AG09319 (cell line): Measurements from ENCODE around the gene LUZP1.

Source experiments
- DNase-seq: peaks from one replicate; pipeline ENCODE4 v3.0.0-alpha.2; 2010; ENCODE audit warnings: low read depth; ENCODE audit errors: extremely low read depth
- TF ChIP-seq, protein P1 (sequence below): IDR thresholded peaks from 2 replicates; pipeline ENCODE4 v1.5.1; 2011; ENCODE audit warnings: low read depth, mild to moderate bottlenecking, inconsistent platforms, low read length, moderate library complexity

Gene LUZP1

GRCh38 chr1:23122023-23122748 is 46.5 kb downstream of the LUZP1 start:
- peak; percentile 23 for DNase-seq
- TF ChIP-seq, protein P1, sequence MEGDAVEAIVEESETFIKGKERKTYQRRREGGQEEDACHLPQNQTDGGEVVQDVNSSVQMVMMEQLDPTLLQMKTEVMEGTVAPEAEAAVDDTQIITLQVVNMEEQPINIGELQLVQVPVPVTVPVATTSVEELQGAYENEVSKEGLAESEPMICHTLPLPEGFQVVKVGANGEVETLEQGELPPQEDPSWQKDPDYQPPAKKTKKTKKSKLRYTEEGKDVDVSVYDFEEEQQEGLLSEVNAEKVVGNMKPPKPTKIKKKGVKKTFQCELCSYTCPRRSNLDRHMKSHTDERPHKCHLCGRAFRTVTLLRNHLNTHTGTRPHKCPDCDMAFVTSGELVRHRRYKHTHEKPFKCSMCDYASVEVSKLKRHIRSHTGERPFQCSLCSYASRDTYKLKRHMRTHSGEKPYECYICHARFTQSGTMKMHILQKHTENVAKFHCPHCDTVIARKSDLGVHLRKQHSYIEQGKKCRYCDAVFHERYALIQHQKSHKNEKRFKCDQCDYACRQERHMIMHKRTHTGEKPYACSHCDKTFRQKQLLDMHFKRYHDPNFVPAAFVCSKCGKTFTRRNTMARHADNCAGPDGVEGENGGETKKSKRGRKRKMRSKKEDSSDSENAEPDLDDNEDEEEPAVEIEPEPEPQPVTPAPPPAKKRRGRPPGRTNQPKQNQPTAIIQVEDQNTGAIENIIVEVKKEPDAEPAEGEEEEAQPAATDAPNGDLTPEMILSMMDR = no peak

DNA sequence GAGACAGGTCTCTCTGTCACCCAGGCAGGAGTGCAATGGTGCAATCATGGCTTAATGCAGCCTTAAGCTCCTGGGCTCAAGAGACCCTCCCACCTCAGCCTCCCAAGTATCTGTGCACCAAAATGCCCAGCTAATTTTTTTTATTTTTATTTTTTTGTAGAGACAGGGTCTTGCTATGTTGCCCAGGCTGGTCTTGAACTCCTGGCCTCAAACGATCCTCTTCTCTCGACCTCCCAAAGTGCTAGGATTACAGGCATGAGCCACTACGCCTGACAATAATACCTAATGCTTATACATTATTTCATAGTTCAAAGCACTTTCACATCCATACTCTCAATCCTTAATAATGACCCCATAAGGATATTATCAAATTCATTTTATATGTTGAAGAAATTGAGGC is 48.3 kb downstream of the LUZP1 start:
- DNase-seq = no peak
- TF ChIP-seq, protein P1 = no peak

DNA sequence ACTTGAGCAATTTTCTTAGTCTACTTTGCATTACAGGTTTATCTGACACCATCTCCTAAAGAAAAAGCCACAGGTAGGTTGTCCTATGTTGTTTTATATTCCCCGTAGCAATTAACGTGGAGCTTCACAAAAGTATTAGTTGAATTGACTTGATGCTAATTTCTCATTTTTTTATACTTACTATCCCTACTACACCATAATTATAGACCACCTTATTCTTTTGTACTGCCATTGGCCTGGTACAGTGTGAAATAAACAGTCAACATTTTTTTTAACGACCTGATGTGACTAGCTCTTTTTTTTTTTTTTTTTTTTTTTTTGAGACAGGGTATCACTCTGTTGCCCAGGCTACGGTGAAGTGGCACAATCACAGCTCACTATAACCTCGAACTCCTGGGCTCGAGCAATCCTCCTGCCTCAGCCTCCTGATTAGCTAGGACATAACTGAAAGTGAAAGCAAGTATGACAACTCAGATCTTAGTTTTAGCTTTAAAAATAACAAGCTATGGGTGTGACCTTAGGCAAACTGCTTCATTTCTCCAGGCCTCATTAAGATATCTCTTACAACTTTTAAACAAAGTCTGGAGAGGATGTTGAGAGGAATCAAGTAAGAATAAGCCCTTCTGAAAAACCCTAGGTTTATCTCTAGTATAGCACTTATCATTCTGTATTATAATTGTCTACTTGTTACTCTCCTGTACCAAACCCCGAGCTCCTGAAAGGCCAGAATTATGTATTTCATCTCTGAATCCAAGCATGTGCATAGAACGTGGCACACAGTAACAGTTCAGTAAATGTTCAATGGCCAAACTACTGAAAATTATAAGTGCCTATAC is 49.5 kb downstream of the LUZP1 start:
- TF ChIP-seq, protein P1 = no peak
- no peak for DNase-seq

- no peak for DNase-seq
These were observed 50.2 kb downstream of the LUZP1 start for GRCh38 chr1:23118407-23118806.

GRCh38 chr1:23116921-23117699 is 51.5 kb downstream of the LUZP1 start:
- no peak for DNase-seq
- TF ChIP-seq, protein P1 = no peak

More at GRCh38 chr1:23118407-23118806, 50.2 kb downstream of the LUZP1 start:
- TF ChIP-seq, protein P1 = no peak

- DNase-seq = no peak
- TF ChIP-seq, protein P1 = no peak
These were observed 52.3 kb downstream of the LUZP1 start for GRCh38 chr1:23116216-23116836.
